IMR-90 (cell line): ENCODE data around the gene C1QTNF1. TPM values are rescaled to one million over a fixed set of nuclear protein-coding genes. Genes with fewer than 3 reads are reported as not detected.

Source experiments
- ATAC-seq: fragments of 200-7000 bp; cut with Tn5 transposase; 2 replicates; pipeline ENCODE4 v1.9.1; 2020; ENCODE audit warnings: low read depth, mild to moderate bottlenecking, moderate library complexity
- BruUV-seq: library from RNA; stranded (reverse); fragments of 400-500 nt; replicated peaks from 2 replicates; lab custom pipeline; 2021; lab: Mats Ljungman, UMichigan
- CTCF ChIA-PET: fragments of 300-600 bp; formaldehyde crosslinking; extraction: SDS; loops from one replicate; lab custom pipeline; 2021; ENCODE audit warnings: antibody characterized with exemption; lab: Yijun Ruan, JAX
- POLR2A ChIA-PET: fragments of 300-600 bp; sonication (Branson Sonifier 250); formaldehyde crosslinking; loops from one replicate; lab custom pipeline; 2022; ENCODE audit warnings: antibody characterized with exemption; ENCODE audit not compliant: unreplicated experiment; lab: Charles Lee
- DNase-seq: peaks from one replicate; pipeline ENCODE4 v3.0.0; 2013
- H2AFZ ChIP-seq: replicated peaks from 2 replicates; pipeline ENCODE3; 2013; ENCODE audit warnings: low read length, mild to moderate bottlenecking; ENCODE audit not compliant: poor library complexity
- H2AK5ac ChIP-seq: 2 replicates; pipeline ENCODE4 v1.6.1; 2013; ENCODE audit warnings: low read depth, low read length, inconsistent platforms
- H2AK9ac ChIP-seq: replicated peaks from 2 replicates; pipeline ENCODE3; 2013; ENCODE audit warnings: mild to moderate bottlenecking, low read depth, low read length, moderate library complexity; ENCODE audit not compliant: poor library complexity
- H2BK120ac ChIP-seq: 2 replicates; pipeline ENCODE4 v1.6.1; 2013; ENCODE audit warnings: low read depth, low read length, inconsistent platforms
- H2BK15ac ChIP-seq: 3 replicates; pipeline ENCODE4 v1.6.1; 2013; ENCODE audit warnings: low read depth, low read length, inconsistent platforms
- H2BK20ac ChIP-seq: 2 replicates; pipeline ENCODE4 v1.6.1; 2013; ENCODE audit warnings: low read depth, mild to moderate bottlenecking, inconsistent platforms, low read length, moderate library complexity
- H2BK5ac ChIP-seq: 2 replicates; pipeline ENCODE4 v1.6.1; 2013; ENCODE audit warnings: mild to moderate bottlenecking, low read depth, low read length, inconsistent platforms; ENCODE audit not compliant: poor library complexity, severe bottlenecking
- H3K14ac ChIP-seq: replicated peaks from 2 replicates; pipeline ENCODE4 v1.6.1; 2013; ENCODE audit warnings: low read depth, low read length, inconsistent platforms
- H3K18ac ChIP-seq: 2 replicates; pipeline ENCODE4 v1.6.1; 2013; ENCODE audit warnings: low read depth, low read length, control low read depth
- H3K23ac ChIP-seq: 2 replicates; pipeline ENCODE4 v1.6.1; 2013; ENCODE audit warnings: low read depth, low read length, inconsistent platforms
- H3K27ac ChIP-seq: 2 replicates; pipeline ENCODE4 v1.5.1; 2013; ENCODE audit warnings: mild to moderate bottlenecking, control low read depth, low read length; ENCODE audit not compliant: insufficient read depth
- H3K27me3 ChIP-seq: 2 replicates; pipeline ENCODE4 v1.6.1; 2013; ENCODE audit warnings: low read length; ENCODE audit not compliant: control insufficient read depth, insufficient read depth
- H3K36me3 ChIP-seq: 2 replicates; pipeline ENCODE4 v1.6.1; 2013; ENCODE audit warnings: low read length, mixed read lengths; ENCODE audit not compliant: control insufficient read depth, insufficient read depth
- H3K4ac ChIP-seq: 2 replicates; pipeline ENCODE4 v1.6.1; 2013; ENCODE audit warnings: low read depth, low read length, inconsistent platforms
- H3K4me1 ChIP-seq: 2 replicates; pipeline ENCODE4 v1.6.1; 2013; ENCODE audit warnings: low read length, mixed read lengths; ENCODE audit not compliant: control insufficient read depth, insufficient read depth
- H3K4me2 ChIP-seq: 2 replicates; pipeline ENCODE4 v1.6.1; 2013; ENCODE audit warnings: low read depth, mild to moderate bottlenecking, control low read depth, low read length, moderate library complexity
- H3K4me3 ChIP-seq: 2 replicates; pipeline ENCODE4 v1.5.1; 2013; ENCODE audit warnings: low read depth, mild to moderate bottlenecking, control low read depth, low read length, moderate library complexity; ENCODE audit not compliant: insufficient read depth
- H3K56ac ChIP-seq: 2 replicates; pipeline ENCODE4 v1.6.1; 2013; ENCODE audit warnings: low read length, inconsistent platforms; ENCODE audit not compliant: insufficient read depth; ENCODE audit errors: extremely low read depth
- H3K79me1 ChIP-seq, 2 experiments: 2 replicates each; pipeline ENCODE4 v1.6.1; 2013; ENCODE audit warnings: low read length in 2 of 2, inconsistent platforms in 1 of 2, low read depth in 1 of 2
- H3K9ac ChIP-seq: 2 replicates; pipeline ENCODE4 v1.6.1; 2013; ENCODE audit warnings: low read depth, low read length, control low read depth
- H3K9me1 ChIP-seq: 2 replicates; pipeline ENCODE4 v1.6.1; 2013; ENCODE audit warnings: low read length, inconsistent platforms; ENCODE audit not compliant: insufficient read depth
- H3K9me3 ChIP-seq: 2 replicates; pipeline ENCODE4 v1.6.1; 2013; ENCODE audit warnings: low read length; ENCODE audit not compliant: control insufficient read depth, insufficient read depth
- H4K20me1 ChIP-seq: 2 replicates; pipeline ENCODE4 v1.6.1; 2013; ENCODE audit warnings: low read length, inconsistent platforms; ENCODE audit not compliant: insufficient read depth
- H4K5ac ChIP-seq: 2 replicates; pipeline ENCODE4 v1.6.1; 2013; ENCODE audit warnings: mild to moderate bottlenecking, low read depth, low read length, control low read depth
- H4K8ac ChIP-seq, 2 experiments: 2 replicates each; pipeline ENCODE4 v1.6.1; 2013; ENCODE audit warnings: low read depth in 2 of 2, low read length in 2 of 2, control low read depth in 1 of 2, inconsistent platforms in 1 of 2
- H4K91ac ChIP-seq: 2 replicates; pipeline ENCODE4 v1.6.1; 2013; ENCODE audit warnings: low read depth, low read length, inconsistent platforms; ENCODE audit not compliant: insufficient read depth
- BHLHE40 ChIP-seq: fragments of 150-350 bp; IDR thresholded peaks from 2 replicates; pipeline ENCODE4 v1.6.1; 2016; ENCODE audit warnings: mild to moderate bottlenecking, low read depth, low read length
- CEBPB ChIP-seq: IDR thresholded peaks from 2 replicates; pipeline ENCODE4 v1.6.1; 2012; ENCODE audit warnings: low read depth, low read length, improper control_type of control experiment
- CHD1 ChIP-seq: IDR thresholded peaks from 2 replicates; pipeline ENCODE4 v1.6.1; 2012; ENCODE audit warnings: low read depth, low read length, improper control_type of control experiment
- CTCF ChIP-seq: conservative IDR thresholded peaks from 2 replicates; pipeline ENCODE4 v1.5.1; 2012; ENCODE audit warnings: mild to moderate bottlenecking, low read depth, low read length, improper control_type of control experiment
- ELK1 ChIP-seq: fragments of 150-350 bp; IDR thresholded peaks from 2 replicates; pipeline ENCODE4 v1.6.1; 2016; ENCODE audit warnings: low read depth, mild to moderate bottlenecking, low read length, moderate library complexity, borderline replicate concordance
- FOS ChIP-seq: fragments of 150-350 bp; IDR thresholded peaks from 2 replicates; pipeline ENCODE4 v1.6.1; 2016; ENCODE audit warnings: low read depth, low read length
- MAFK ChIP-seq: IDR thresholded peaks from 2 replicates; pipeline ENCODE4 v1.6.1; 2012; ENCODE audit warnings: low read depth, low read length, improper control_type of control experiment
- MAZ ChIP-seq: IDR thresholded peaks from 2 replicates; pipeline ENCODE4 v1.6.1; 2012; ENCODE audit warnings: low read depth, mild to moderate bottlenecking, low read length, improper control_type of control experiment, moderate library complexity, borderline replicate concordance
- MXI1 ChIP-seq: IDR thresholded peaks from 2 replicates; pipeline ENCODE4 v1.6.1; 2012; ENCODE audit warnings: low read depth, mild to moderate bottlenecking, low read length, moderate library complexity, borderline replicate concordance
- NFE2L2 ChIP-seq: fragments of 150-350 bp; IDR thresholded peaks from 2 replicates; pipeline ENCODE4 v1.6.1; 2016; ENCODE audit warnings: low read depth, mild to moderate bottlenecking, low read length
- POLR2A ChIP-seq: IDR thresholded peaks from 2 replicates; pipeline ENCODE4 v1.6.1; 2012; ENCODE audit warnings: mild to moderate bottlenecking, low read depth, low read length
- RAD21 ChIP-seq: IDR thresholded peaks from 2 replicates; pipeline ENCODE4 v1.6.1; 2012; ENCODE audit warnings: low read length, improper control_type of control experiment
- RCOR1 ChIP-seq: IDR thresholded peaks from 2 replicates; pipeline ENCODE4 v1.6.1; 2012; ENCODE audit warnings: mild to moderate bottlenecking, low read length, improper control_type of control experiment; ENCODE audit not compliant: insufficient replicate concordance
- SMC3 ChIP-seq: fragments of 150-350 bp; IDR thresholded peaks from 2 replicates; pipeline ENCODE4 v1.6.1; 2016; ENCODE audit warnings: low read depth, mild to moderate bottlenecking, antibody characterized with exemption, low read length, moderate library complexity
- USF2 ChIP-seq: fragments of 150-350 bp; IDR thresholded peaks from 2 replicates; pipeline ENCODE4 v1.6.1; 2017; ENCODE audit warnings: mild to moderate bottlenecking, antibody characterized with exemption, low read length, low read depth
- WGBS, 2 experiments: methylation state at CpG; one replicate each; pipeline versions ENCODE4 v1.1.5 to v1.1.7; 2013; ENCODE audit warnings: missing lambda C conversion rate in 2 of 2; ENCODE audit not compliant: insufficient read length in 1 of 2; ENCODE audit errors: extremely low coverage in 2 of 2; 5-methylcytosine and 5-hydroxymethylcytosine counted together
- dilution Hi-C: fragments of 300-500 bp; cut with HindIII; formaldehyde crosslinking; loops from one replicate; pipeline ENCODE4 v1.14.3; 2018; ENCODE audit warnings: low sequenced_read_pairs; ENCODE audit not compliant: unreplicated experiment
- in situ Hi-C: fragments of 300-500 bp; cut with MboI; formaldehyde crosslinking; loops from 3 replicates; pipeline ENCODE4 v1.14.3; 2019; ENCODE audit warnings: low sequenced_read_pairs, inconsistent platforms, mixed read lengths
- intact Hi-C: fragments of 100-400 bp; cut with micrococcal nuclease; formaldehyde crosslinking; loops from 2 replicates; pipeline ENCODE4 v1.10.0; 2022
- polyA plus RNA-seq, 3 experiments: library from polyadenylated mRNA; depleted of rRNA; stranded (reverse); fragments of >200 nt; gene quantifications; 2 replicates each; pipeline ENCODE4 v1.2.3, GENCODE V29; 2012; ENCODE audit warnings: low replicate concordance in 1 of 3
- total RNA-seq: library from RNA; depleted of rRNA; stranded (reverse); fragments of >200 nt; gene quantifications from 2 replicates; pipeline ENCODE4 v1.2.3, GENCODE V29; 2012

Gene C1QTNF1
- total and polyA plus RNA-seq, 2 of the 4 experiments (the other 2 are of a cell fraction): 3.4 to 8.4 TPM

GRCh38 chr17:79038545-79039135, 14.7 kb downstream of the C1QTNF1 start:
- H3K4me2 ChIP-seq: no peak overlapping the region
- ATAC-seq (peak; percentile 60), DNase-seq (peak; percentile 96)
- H2AFZ ChIP-seq: peak overlapping the region; percentile 4
- H2AK9ac ChIP-seq: peak overlapping the region; percentile 73
- H3K4me1 ChIP-seq: peaks cover 24% of the 10 kb centered on the region
- CTCF ChIA-PET: no interaction called here
- H2BK120ac ChIP-seq: peak overlapping the region; percentile 97
- dilution Hi-C loops: no loop called here
- peak overlapping the region; percentile 96 for H2BK20ac ChIP-seq
- POLR2A ChIA-PET: interaction anchor here (0.6 kb wide), 1 partner anchor 12 kb away, joined by 3 read pairs; no protein-coding TSS in a partner anchor
- no peak overlapping the region for H3K9ac ChIP-seq
- no peaks in the 10 kb centered on the region; the same call in 1 of the 2 replicates for H4K20me1 ChIP-seq
- H3K79me1 ChIP-seq: 0 out of 4 replicates have a peak, but pooled peaks cover 0 to 10% of the 10 kb centered on the region in 2 experiments
- peak overlapping the region; percentile 98 for H2AK5ac ChIP-seq
- H3K36me3 ChIP-seq: no peaks in the 10 kb centered on the region
- H3K9me3 ChIP-seq: no peaks in the 10 kb centered on the region
- peak overlapping the region; percentile 88 for H3K18ac ChIP-seq
- whole genome bisulfite sequencing, 2 experiments: no CpG with 5 or more reads among the region's 8 CpGs
- H4K8ac ChIP-seq: peak overlapping the region; percentile 59 to 85; a peak in 3 of 4 replicates
- H3K4ac ChIP-seq: peak overlapping the region; percentile 97
- peak overlapping the region; percentile 94 for H4K91ac ChIP-seq
- intact Hi-C loops: no loop called here
- H3K56ac ChIP-seq: no peak overlapping the region
- H3K4me3 ChIP-seq: no peak overlapping the region
- peak overlapping the region; percentile 77; the same call in 1 of the 2 replicates for H3K23ac ChIP-seq
- H4K5ac ChIP-seq: peak overlapping the region; percentile 76
- H2BK15ac ChIP-seq: peak overlapping the region; percentile 94; the same call in 2 of the 3 replicates
- in situ Hi-C loops: no loop called here
- peak overlapping the region; percentile 77 for H3K27ac ChIP-seq
- peak overlapping the region; percentile 82 for H3K14ac ChIP-seq
- peaks cover 25% of the 10 kb centered on the region for H3K9me1 ChIP-seq
- no peaks in the 10 kb centered on the region for H3K27me3 ChIP-seq
- peak overlapping the region; percentile 97 for H2BK5ac ChIP-seq
- no TSS peak for BruUV-seq
- TF ChIP-seq USF2: no peak
- no peak for TF ChIP-seq RAD21
- 0 out of 2 replicates have a peak, but pooled peaks have one; percentile 37 for TF ChIP-seq MXI1
- TF ChIP-seq POLR2A: no peak
- peak; percentile 99 for TF ChIP-seq CEBPB
- TF ChIP-seq CTCF: no peak
- no peak for TF ChIP-seq NFE2L2
- TF ChIP-seq SMC3: no peak
- TF ChIP-seq MAZ: no peak
- TF ChIP-seq ELK1: no peak
- no peak for TF ChIP-seq RCOR1
- no peak for TF ChIP-seq MAFK
- 0 out of 2 replicates have a peak, but pooled peaks have one; percentile 9 for TF ChIP-seq BHLHE40
- TF ChIP-seq FOS: peak; percentile 44; the same call in 1 of the 2 replicates
- TF ChIP-seq CHD1: no peak
